Right forelimb (tissue), 1 donor: ENCODE measurements around the gene CDK18.

Source experiments
- DNase-seq: peaks from one replicate; pipeline ENCODE4 v3.0.0-alpha.2; 2018

CDK18 gene

GRCh38 chr1:205572421-205572820 is 68.0 kb downstream of the CDK18 start:
- DNase-seq = no peak

- DNase-seq = no peak
Measured at GRCh38 chr1:205575294-205575885, 70.9 kb downstream of the CDK18 start.

GRCh38 chr1:205576011-205576410 is 71.5 kb downstream of the CDK18 start:
- DNase-seq = no peak

- no peak for DNase-seq
Measured at GRCh38 chr1:205576805-205577761, 72.6 kb downstream of the CDK18 start.

- no peak for DNase-seq
Measured at GRCh38 chr1:205577874-205578658, 73.6 kb downstream of the CDK18 start.

- no peak for DNase-seq
Measured at GRCh38 chr1:205578780-205579571, 74.5 kb downstream of the CDK18 start.

- no peak for DNase-seq
Measured at GRCh38 chr1:205579711-205580110, 75.2 kb downstream of the CDK18 start.

- DNase-seq = no peak
Measured at GRCh38 chr1:205580140-205580922, 75.9 kb downstream of the CDK18 start.

GRCh38 chr1:205580923-205581180 is 76.4 kb downstream of the CDK18 start:
- no peak for DNase-seq

- DNase-seq = peak; percentile 26
Measured at GRCh38 chr1:205581321-205581980, 77.0 kb downstream of the CDK18 start.

- DNase-seq = no peak
Measured at GRCh38 chr1:205582046-205582445, 77.6 kb downstream of the CDK18 start.
